GM19043 (cell line): ENCODE data around the gene ZNF343.

Experiments used
- ATAC-seq: cut with Tn5 transposase; IDR thresholded peaks from one replicate; pipeline ENCODE4 v1.9.1; 2021; ENCODE audit warnings: low read depth; ENCODE audit not compliant: unreplicated experiment

ZNF343 gene

DNA sequence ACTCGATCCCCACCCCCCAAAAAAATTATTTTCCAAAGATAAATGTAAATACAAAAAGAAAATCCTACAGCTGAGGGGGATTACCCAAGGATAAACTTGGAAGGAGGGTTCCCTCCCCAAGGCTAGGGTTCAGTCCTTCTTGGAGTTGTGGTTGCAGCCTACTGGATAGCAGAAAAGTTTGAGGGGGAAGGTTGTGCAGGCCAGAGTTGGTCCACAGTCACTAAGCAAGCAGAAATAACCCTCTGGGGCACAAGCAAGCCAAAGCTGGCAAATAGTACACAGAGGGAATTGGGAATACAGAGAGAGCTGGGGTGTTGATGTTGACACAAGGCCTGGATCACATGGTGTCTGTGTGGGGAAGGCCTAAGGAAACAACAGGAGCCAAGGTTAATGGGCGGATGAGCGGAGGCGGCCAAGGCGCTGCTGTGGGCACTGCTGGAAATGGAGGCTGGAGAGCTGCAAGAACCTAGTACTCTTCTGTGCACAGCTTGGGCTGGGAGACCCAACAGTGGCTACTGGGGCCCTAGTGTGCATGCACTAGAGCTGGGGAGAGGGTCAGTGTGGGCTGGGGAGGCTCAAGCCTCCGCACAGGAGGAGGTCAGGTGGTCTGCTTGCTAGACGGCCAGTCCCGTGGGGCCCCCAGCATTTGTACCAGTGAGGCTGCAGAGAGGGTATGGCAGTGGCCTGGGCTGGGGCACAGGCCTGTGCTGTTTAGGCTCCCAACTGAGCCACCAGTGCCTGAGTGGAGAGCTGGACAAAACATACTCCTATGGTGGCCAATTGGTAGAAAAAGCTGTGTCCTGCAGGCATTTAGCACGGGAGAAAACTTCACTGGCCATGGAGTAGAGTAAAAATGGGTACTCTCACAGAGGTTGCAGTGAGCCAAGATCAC, 32.6 kb downstream of the ZNF343 start:
- no peak for ATAC-seq

- ATAC-seq: no peak
These were observed 35.2 kb downstream of the ZNF343 start for GRCh38 chr20:2473516-2473915.

- peak; percentile 95 for ATAC-seq
These were observed 38.1 kb downstream of the ZNF343 start, which contains the start of gene SNRPB for GRCh38 chr20:2470423-2471193. Gene SNRPB (minus strand): TSS chr20:2470789. CDS start chr20:2470690, 99 bp downstream.

GRCh38 chr20:2469991-2470422, 38.7 kb downstream of the ZNF343 start:
- ATAC-seq: no peak

- ATAC-seq: no peak
These were observed 39.9 kb downstream of the ZNF343 start for GRCh38 chr20:2468581-2469407.

GRCh38 chr20:2467412-2467811, 41.3 kb downstream of the ZNF343 start:
- no peak for ATAC-seq

DNA sequence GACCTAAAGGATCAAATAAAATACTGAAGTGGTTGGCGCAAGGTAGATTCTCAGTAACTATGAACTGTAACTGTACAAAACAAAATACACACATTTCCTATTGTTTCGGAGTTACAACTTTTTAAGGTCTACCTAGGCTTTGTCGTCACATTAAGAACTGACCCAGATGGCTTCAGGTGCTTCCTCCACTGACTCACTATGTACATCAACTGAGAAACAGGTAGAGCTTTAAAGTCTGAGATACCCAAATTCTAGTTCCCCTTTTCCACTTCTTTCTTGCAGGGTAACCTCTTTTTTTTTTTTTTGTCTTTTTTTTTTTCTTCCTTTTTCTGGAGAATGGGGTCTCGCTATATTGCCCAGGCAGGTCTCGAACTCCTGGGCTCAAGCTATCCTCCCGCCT, 43.6 kb downstream of the ZNF343 start:
- no peak for ATAC-seq

DNA sequence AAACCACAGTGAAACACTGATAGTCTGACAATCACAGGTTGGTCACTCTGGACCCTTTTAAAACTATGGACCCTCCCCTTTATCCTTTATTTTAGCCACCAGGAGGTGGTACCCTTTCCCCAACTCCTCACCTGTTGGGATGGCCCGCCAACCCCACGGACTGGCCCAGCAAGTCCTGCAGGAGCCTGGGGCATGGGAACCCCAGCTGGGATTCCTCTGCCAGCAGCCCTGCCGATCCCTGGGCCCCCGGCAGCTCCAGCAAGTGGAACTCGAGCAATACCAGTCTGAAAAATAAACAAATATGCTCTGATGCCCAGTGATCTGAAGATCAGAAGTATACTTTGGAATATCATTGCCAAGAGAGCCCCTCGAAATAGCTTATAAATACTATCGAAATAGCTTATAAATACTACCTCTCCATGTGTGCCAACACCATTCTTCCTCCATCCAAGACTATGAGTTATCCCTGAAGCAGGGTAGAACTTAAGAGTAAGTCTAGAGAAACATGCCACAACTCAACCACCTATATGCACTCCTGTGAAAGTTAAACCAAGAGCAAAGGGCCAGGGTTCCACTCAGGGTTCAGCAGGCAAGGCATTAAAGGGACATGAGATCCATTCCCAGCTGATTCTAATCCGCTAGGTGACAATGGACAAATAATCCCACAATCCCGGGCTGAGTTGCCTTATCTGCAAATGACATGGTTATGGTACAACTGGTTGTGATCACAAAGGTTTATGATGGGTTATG, 44.9 kb downstream of the ZNF343 start:
- no peak for ATAC-seq

DNA sequence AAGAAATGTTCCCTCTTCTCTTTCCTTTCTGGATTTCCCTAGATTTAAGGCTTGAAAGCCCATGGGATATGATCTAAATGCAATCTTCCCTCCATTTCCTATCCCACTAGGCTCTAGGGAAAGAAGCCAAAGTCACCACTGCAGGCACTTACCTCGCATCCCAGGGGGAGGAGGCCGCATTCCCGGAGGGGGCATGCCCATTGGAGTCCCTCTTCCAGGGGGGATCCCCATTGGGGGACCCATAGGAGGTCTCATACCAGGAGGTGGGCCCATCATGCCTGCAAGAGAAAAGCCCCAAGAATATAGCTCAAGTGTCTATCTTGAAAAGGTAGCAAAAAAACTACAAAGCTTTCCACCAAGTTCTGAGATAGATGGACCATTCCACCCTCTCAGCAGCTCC, 46.2 kb downstream of the ZNF343 start:
- ATAC-seq: no peak

GRCh38 chr20:2460752-2461424, 47.8 kb downstream of the ZNF343 start:
- ATAC-seq: no peak

DNA sequence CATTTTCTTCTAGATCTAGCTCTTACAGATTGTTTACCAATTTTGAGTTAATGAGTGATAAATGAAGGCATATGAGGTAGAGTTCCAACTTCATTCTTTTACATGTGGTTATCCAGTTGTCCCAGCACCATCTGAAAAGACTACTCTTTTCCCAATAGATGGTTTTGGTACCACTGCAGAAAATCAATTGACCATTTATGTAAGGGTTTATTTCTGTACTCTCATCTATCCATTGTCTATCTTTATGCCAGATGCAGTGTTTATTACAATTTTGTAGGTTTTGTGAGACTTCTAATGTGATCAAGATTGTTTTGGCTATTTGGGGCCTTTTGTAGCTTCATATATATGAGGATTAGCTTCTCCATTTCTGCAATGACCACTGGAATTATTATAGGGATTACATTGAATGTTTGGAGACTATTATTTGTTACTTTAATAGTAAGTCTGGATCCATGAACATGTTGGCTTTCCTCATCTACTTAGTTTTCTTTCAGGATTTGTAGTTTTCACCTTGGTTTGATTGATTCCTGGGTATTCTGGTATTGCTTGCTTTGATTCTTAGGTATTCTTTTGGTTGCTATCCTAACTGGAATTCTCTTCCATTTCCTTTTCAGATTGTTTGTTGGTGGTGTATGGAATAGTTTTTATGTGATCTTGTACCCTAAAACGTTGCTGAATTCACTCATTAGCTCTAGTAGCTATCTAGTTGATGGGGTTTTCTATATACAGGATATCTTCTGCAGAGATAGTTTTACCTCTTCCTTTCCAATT, 48.5 kb downstream of the ZNF343 start:
- no peak for ATAC-seq

GRCh38 chr20:2458919-2459499, 49.7 kb downstream of the ZNF343 start:
- ATAC-seq: no peak

- ATAC-seq: no peak
These were observed 52.8 kb downstream of the ZNF343 start for GRCh38 chr20:2455771-2456497.

DNA sequence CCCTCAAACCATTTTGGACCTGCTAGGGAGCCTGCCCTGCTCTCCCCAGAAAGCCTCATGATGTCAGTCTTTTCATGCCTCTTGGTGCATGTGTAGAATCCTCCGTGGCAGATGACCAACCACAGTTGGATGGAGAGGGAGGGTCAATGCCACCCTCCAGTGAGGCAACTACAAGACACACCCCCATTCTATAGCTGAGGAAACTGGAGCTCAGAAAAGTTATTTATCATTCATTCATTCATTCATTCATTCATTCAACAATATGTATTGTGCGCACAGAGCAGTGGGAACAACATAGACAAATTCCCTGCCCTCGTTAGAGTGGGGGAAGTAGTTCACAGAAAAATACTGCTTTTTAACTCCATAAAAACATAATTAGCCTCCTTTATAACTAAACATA, 54.9 kb downstream of the ZNF343 start:
- ATAC-seq: no peak

- ATAC-seq: no peak
These were observed 56.6 kb downstream of the ZNF343 start for GRCh38 chr20:2451939-2452732.

DNA sequence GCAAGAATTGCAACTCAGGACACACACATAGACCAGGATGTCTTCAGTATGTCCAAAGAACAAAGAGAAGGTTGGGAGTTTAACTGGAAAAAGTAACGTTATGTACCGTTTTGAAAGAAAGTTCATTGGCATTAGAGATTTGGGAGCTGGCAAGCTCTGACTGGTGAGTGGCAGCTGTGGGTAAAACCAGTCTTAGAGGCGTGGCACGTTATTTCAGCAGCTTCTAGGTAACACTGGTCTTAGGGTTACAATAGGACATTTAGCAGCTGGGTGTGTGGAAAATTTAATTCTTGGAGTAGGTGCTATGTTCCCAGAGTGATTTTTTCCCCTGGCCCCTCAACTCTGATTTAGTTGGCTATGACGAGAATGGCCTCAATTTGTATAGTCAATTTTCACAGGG, 57.3 kb downstream of the ZNF343 start:
- no peak for ATAC-seq

DNA sequence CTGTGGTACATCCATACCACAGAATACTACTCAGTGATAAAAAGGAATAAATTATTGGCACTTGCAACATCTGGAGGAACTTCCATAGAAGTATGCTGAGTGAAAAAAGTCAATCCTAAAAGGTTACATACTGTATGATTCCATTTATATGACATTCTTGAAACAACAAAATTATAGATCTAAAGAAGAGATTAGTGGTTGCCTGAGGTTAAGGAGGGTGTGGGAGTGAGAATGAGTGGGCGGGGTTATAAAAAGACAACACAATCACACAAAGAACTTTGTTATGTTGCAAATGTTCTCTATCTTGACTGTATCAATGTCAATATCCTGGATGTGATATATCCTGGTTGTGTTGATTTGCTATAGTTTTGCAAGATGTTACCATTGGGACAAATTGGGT, 59.3 kb downstream of the ZNF343 start:
- ATAC-seq: no peak
